CD4-positive, alpha-beta memory T cell (primary cell): ENCODE data around the gene BTNL9. TPM values are rescaled to one million over a fixed set of nuclear protein-coding genes. Genes with fewer than 3 reads are reported as not detected.

Experiments used
- CTCF ChIA-PET: fragments of 350-600 bp; sonication (Branson Sonifier 250); formaldehyde crosslinking; loops from one replicate; lab custom pipeline; 2021; ENCODE audit warnings: inconsistent platforms; ENCODE audit not compliant: partially characterized antibody; lab: Charles Lee
- POLR2A ChIA-PET: fragments of 350-600 bp; sonication (Branson Sonifier 250); formaldehyde crosslinking; loops from one replicate; lab custom pipeline; 2021; ENCODE audit not compliant: partially characterized antibody; lab: Charles Lee
- DNase-seq, 5 donors: peaks; one replicate each; pipeline versions ENCODE4 v3.0.0 to v3.0.0-alpha.2; 2020 to 2022; ENCODE audit warnings: mixed read lengths in 1 of 5
- H3K27ac ChIP-seq: one replicate; pipeline ENCODE4 v1.7.0; 2013; ENCODE audit warnings: low read depth, low read length
- H3K27me3 ChIP-seq: 2 replicates; pipeline ENCODE4 v1.7.0; 2013; ENCODE audit warnings: mild to moderate bottlenecking, low read length, moderate library complexity; ENCODE audit not compliant: insufficient read depth
- H3K36me3 ChIP-seq: 2 replicates; pipeline ENCODE4 v1.7.0; 2013; ENCODE audit warnings: mild to moderate bottlenecking, low read length, moderate library complexity; ENCODE audit not compliant: insufficient read depth
- H3K4me1 ChIP-seq: 2 replicates; pipeline ENCODE4 v1.7.0; 2013; ENCODE audit warnings: mild to moderate bottlenecking, low read length, moderate library complexity; ENCODE audit not compliant: insufficient read depth
- H3K4me3 ChIP-seq, 2 donors: one replicate each; pipeline ENCODE4 v1.7.0; 2013; ENCODE audit warnings: low read length in 2 of 2, mild to moderate bottlenecking in 1 of 2
- H3K9me3 ChIP-seq, 2 donors: one replicate each; pipeline ENCODE4 v1.7.0; 2013; ENCODE audit warnings: low read length in 2 of 2, control low read depth in 1 of 2; ENCODE audit not compliant: control insufficient read depth in 1 of 2
- H3K27ac Mint-ChIP-seq, 7 donors: one replicate each; pipeline ENCODE4 v1.8.0; 2020 to 2021; ENCODE audit warnings: mixed read lengths in 7 of 7, mild to moderate bottlenecking in 6 of 7, inconsistent platforms in 3 of 7, moderate library complexity in 3 of 7
- H3K27me3 Mint-ChIP-seq, 2 donors: one replicate each; pipeline ENCODE4 v1.8.0; 2020 to 2021; ENCODE audit warnings: mixed read lengths in 2 of 2
- H3K36me3 Mint-ChIP-seq, 2 donors: one replicate each; pipeline ENCODE4 v1.8.0; 2020 to 2021; ENCODE audit warnings: mixed read lengths in 2 of 2, inconsistent platforms in 1 of 2, mild to moderate bottlenecking in 1 of 2
- H3K4me1 Mint-ChIP-seq, 4 donors: one replicate each; pipeline ENCODE4 v1.8.0; 2020 to 2021; ENCODE audit warnings: mixed read lengths in 4 of 4, mild to moderate bottlenecking in 1 of 4
- H3K4me3 Mint-ChIP-seq, 8 donors: one replicate each; pipeline ENCODE4 v1.8.0; 2020 to 2021; ENCODE audit warnings: mixed read lengths in 8 of 8, mild to moderate bottlenecking in 7 of 8, moderate library complexity in 6 of 8, inconsistent platforms in 3 of 8
- H3K9me3 Mint-ChIP-seq, 8 donors: one replicate each; pipeline ENCODE4 v1.8.0; 2020 to 2021; ENCODE audit warnings: mixed read lengths in 8 of 8, mild to moderate bottlenecking in 5 of 8, inconsistent platforms in 3 of 8, moderate library complexity in 1 of 8
- intact Hi-C: fragments of 100-400 bp; cut with micrococcal nuclease; formaldehyde crosslinking; loops from one replicate; pipeline ENCODE4 v1.15.1; 2023
- polyA plus RNA-seq, 2 donors: library from polyadenylated mRNA; unstranded; fragments of 300-500 nt; fragmentation: Illumina TruSeq; gene quantifications; one replicate each; pipeline ENCODE4 v1.2.3, GENCODE V29; 2021
- total RNA-seq, 2 experiments: library from RNA; stranded (reverse); gene quantifications; one replicate each; pipeline ENCODE4 v1.2.3, GENCODE V29; 2021

The BTNL9 gene
- total and polyA plus RNA-seq, 4 experiments from 2014 or later = not detected

GRCh38 chr5:181054871-181055459 lies 14.9 kb downstream of the BTNL9 start:
- H3K4me3 Mint-ChIP-seq = peak overlapping the region in 3 of 8 donors; percentile 54 to 76 (median 56)
- Histone ChIP-seq H3K27me3 (peaks cover 33% of the 10 kb centered on the region), H3K4me3 (no peak overlapping the region), H3K4me1 (peaks cover 16% of the 10 kb centered on the region), H3K36me3 (no peaks in the 10 kb centered on the region), H3K9me3 (no peaks in the 10 kb centered on the region), H3K27ac (no peak overlapping the region)
- intact Hi-C loops = no loop called here
- H3K36me3 Mint-ChIP-seq = no peaks in the 10 kb centered on the region
- no peak overlapping the region for H3K27ac Mint-ChIP-seq
- ChIA-PET CTCF (no interaction called here), POLR2A (no interaction called here)
- H3K27me3 Mint-ChIP-seq = peaks cover 64 to 69% of the 10 kb centered on the region in 2 donors
- no peak for DNase-seq
- peaks cover 0 to 2% (median 0%) of the 10 kb centered on the region in 8 donors for H3K9me3 Mint-ChIP-seq
- H3K4me1 Mint-ChIP-seq = peaks cover 9 to 22% (median 18%) of the 10 kb centered on the region in 4 donors

GRCh38 chr5:181056431-181056830 lies 16.4 kb downstream of the BTNL9 start:
- Histone ChIP-seq H3K4me1 (peaks cover 16% of the 10 kb centered on the region), H3K36me3 (no peaks in the 10 kb centered on the region), H3K9me3 (no peaks in the 10 kb centered on the region), H3K27me3 (peaks cover 36% of the 10 kb centered on the region), H3K4me3 (no peak overlapping the region), H3K27ac (no peak overlapping the region)
- intact Hi-C loops = no loop called here
- ChIA-PET POLR2A (no interaction called here), CTCF (no interaction called here)
- Mint-ChIP-seq H3K4me1 (peaks cover 9 to 22% (median 18%) of the 10 kb centered on the region in 4 donors), H3K27ac (no peak overlapping the region), H3K4me3 (peak overlapping the region in 2 of 8 donors; percentile 20 to 27), H3K9me3 (peaks cover 0 to 2% (median 0%) of the 10 kb centered on the region in 8 donors), H3K27me3 (peaks cover 63% of the 10 kb centered on the region in 2 donors), H3K36me3 (no peaks in the 10 kb centered on the region)
- no peak for DNase-seq

- peaks cover 0 to 4% (median 0%) of the 10 kb centered on the region in 8 donors for H3K9me3 Mint-ChIP-seq
- no peak overlapping the region for H3K4me3 Mint-ChIP-seq
- CTCF ChIA-PET = no interaction called here
- H3K27ac Mint-ChIP-seq = no peak overlapping the region
- POLR2A ChIA-PET = no interaction called here
- no peaks in the 10 kb centered on the region for H3K9me3 ChIP-seq
- peaks cover 69 to 72% of the 10 kb centered on the region in 2 donors for H3K27me3 Mint-ChIP-seq
- H3K4me3 ChIP-seq = no peak overlapping the region
- DNase-seq = no peak
- H3K4me1 Mint-ChIP-seq = peaks cover 4 to 13% (median 11%) of the 10 kb centered on the region in 4 donors
- H3K36me3 ChIP-seq = no peaks in the 10 kb centered on the region
- H3K27ac ChIP-seq = no peak overlapping the region
- intact Hi-C loops = no loop called here
- peaks cover 37% of the 10 kb centered on the region for H3K27me3 ChIP-seq
- no peaks in the 10 kb centered on the region for H3K36me3 Mint-ChIP-seq
- H3K4me1 ChIP-seq = peaks cover 7% of the 10 kb centered on the region
Observed at GRCh38 chr5:181058321-181058720, 18.3 kb downstream of the BTNL9 start.

- DNase-seq = no peak
- POLR2A ChIA-PET = no interaction called here
- H3K4me3 Mint-ChIP-seq = peak overlapping the region in 1 of 8 donors; percentile 37
- Histone ChIP-seq H3K4me3 (no peak overlapping the region), H3K36me3 (no peaks in the 10 kb centered on the region), H3K27ac (no peak overlapping the region), H3K4me1 (peaks cover 2% of the 10 kb centered on the region), H3K27me3 (peaks cover 31% of the 10 kb centered on the region), H3K9me3 (no peaks in the 10 kb centered on the region)
- H3K27me3 Mint-ChIP-seq = peaks cover 67 to 69% of the 10 kb centered on the region in 2 donors
- intact Hi-C loops = no loop called here
- H3K27ac Mint-ChIP-seq = no peak overlapping the region
- no peaks in the 10 kb centered on the region for H3K36me3 Mint-ChIP-seq
- CTCF ChIA-PET = no interaction called here
- peaks cover 0 to 3% (median 0%) of the 10 kb centered on the region in 8 donors for H3K9me3 Mint-ChIP-seq
- H3K4me1 Mint-ChIP-seq = peaks cover 0 to 8% (median 6%) of the 10 kb centered on the region in 4 donors
Observed at GRCh38 chr5:181058786-181059296, 18.8 kb downstream of the BTNL9 start.

GRCh38 chr5:181059297-181060230 lies 19.5 kb downstream of the BTNL9 start:
- no peak overlapping the region for H3K27ac Mint-ChIP-seq
- peaks cover 65 to 68% of the 10 kb centered on the region in 2 donors for H3K27me3 Mint-ChIP-seq
- POLR2A ChIA-PET = no interaction called here

GRCh38 chr5:181060231-181060590 lies 20.1 kb downstream of the BTNL9 start:
- no peak overlapping the region for H3K27ac Mint-ChIP-seq
- Histone ChIP-seq H3K36me3 (no peaks in the 10 kb centered on the region), H3K4me1 (no peaks in the 10 kb centered on the region), H3K27ac (no peak overlapping the region), H3K9me3 (no peaks in the 10 kb centered on the region), H3K4me3 (no peak overlapping the region), H3K27me3 (peaks cover 22% of the 10 kb centered on the region)
- H3K9me3 Mint-ChIP-seq = peaks cover 0 to 3% (median 0%) of the 10 kb centered on the region in 8 donors
- no peak for DNase-seq
- intact Hi-C loops = no loop called here
- H3K27me3 Mint-ChIP-seq = peaks cover 60 to 67% of the 10 kb centered on the region in 2 donors
- POLR2A ChIA-PET = no interaction called here
- no peaks in the 10 kb centered on the region for H3K36me3 Mint-ChIP-seq
- H3K4me1 Mint-ChIP-seq = no peaks in the 10 kb centered on the region
- no peak overlapping the region for H3K4me3 Mint-ChIP-seq
- CTCF ChIA-PET = no interaction called here

More at GRCh38 chr5:181059297-181060230, 19.5 kb downstream of the BTNL9 start:
- no peak overlapping the region for H3K4me3 Mint-ChIP-seq
- no peaks in the 10 kb centered on the region for H3K36me3 ChIP-seq
- no peak overlapping the region for H3K4me3 ChIP-seq
- CTCF ChIA-PET = no interaction called here
- no peaks in the 10 kb centered on the region for H3K4me1 ChIP-seq
- no peaks in the 10 kb centered on the region for H3K36me3 Mint-ChIP-seq
- H3K27me3 ChIP-seq = peaks cover 25% of the 10 kb centered on the region
- peaks cover 0 to 3% (median 0%) of the 10 kb centered on the region in 8 donors for H3K9me3 Mint-ChIP-seq
- intact Hi-C loops = no loop called here
- H3K9me3 ChIP-seq = no peaks in the 10 kb centered on the region
- no peak overlapping the region for H3K27ac ChIP-seq
- H3K4me1 Mint-ChIP-seq = peaks cover 0 to under 1% (median under 1%) of the 10 kb centered on the region in 4 donors
- no peak for DNase-seq

- Histone ChIP-seq H3K9me3 (no peaks in the 10 kb centered on the region), H3K36me3 (no peaks in the 10 kb centered on the region), H3K27ac (no peak overlapping the region), H3K4me3 (no peak overlapping the region), H3K27me3 (peaks cover 23% of the 10 kb centered on the region), H3K4me1 (no peaks in the 10 kb centered on the region)
- Mint-ChIP-seq H3K4me1 (no peaks in the 10 kb centered on the region), H3K27ac (no peak overlapping the region), H3K9me3 (peaks cover 0 to 3% (median 0%) of the 10 kb centered on the region in 8 donors), H3K4me3 (no peak overlapping the region), H3K36me3 (no peaks in the 10 kb centered on the region), H3K27me3 (peaks cover 58 to 67% of the 10 kb centered on the region in 2 donors)
- ChIA-PET POLR2A (no interaction called here), CTCF (no interaction called here)
- DNase-seq = no peak
- intact Hi-C loops = no loop called here
Observed at GRCh38 chr5:181060924-181061323, 20.9 kb downstream of the BTNL9 start.
